Stimulated activated CD4-positive, alpha-beta T cell treated with anti-CD3 and anti-CD28 coated beads, Interleukin-2, amount 100 ng/mL, for 24 hours (primary cell): ENCODE results near the gene PABPC1L.
A peak's percentile ranks its signal among the peaks of the same experiment; 100 is the strongest.

ENCODE experiments used
- DNase-seq, 2 donors: peaks; one replicate each; pipeline ENCODE4 v3.0.0-alpha.2; 2020

PABPC1L gene

DNA sequence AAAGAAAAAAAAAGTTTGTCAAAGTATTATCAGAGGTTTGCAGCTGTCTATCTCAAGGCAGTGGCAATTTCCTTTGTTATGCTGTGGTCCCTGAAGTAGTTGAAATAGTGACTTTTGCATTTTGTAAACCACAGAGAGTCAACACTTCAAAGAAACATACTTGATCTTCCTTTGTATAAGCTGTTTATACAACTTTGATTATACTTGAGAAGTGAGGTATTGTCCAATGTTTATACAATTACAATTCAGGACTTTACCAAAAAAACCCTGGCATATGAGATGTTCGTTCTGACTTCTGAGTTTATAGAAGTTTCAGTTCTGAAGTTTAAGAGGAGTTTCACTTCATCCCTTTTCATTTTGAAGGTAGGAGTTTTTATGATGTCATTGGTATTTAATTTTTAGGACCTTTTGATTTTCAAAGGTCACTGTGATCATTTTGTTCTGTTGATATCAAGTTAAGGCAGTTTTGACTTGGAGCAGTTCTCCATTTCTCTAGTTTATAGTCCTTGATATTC lies 60.4 kb downstream of the PABPC1L start:
- DNase-seq, result no peak

DNA sequence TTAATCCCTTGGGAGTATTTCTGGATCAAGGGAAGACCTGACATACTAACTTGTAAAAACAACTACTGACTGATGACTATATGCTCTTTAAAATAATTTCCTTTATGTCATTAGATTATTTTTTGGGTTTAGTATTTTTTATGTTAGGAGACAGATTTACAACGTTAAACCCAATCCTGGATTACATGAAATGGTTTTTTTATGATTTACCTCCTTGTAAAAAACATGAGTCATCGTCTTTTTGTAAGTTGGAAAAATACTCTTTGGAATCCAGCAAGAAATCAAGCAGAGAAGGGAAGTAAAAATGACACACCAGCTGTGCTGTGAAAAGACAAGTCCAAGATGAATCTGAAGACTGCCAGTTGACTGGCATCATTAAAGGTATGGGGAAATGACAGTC lies 63.2 kb downstream of the PABPC1L start:
- no peak for DNase-seq

GRCh38 chr20:44976698-44977097 lies 66.8 kb downstream of the PABPC1L start:
- DNase-seq, result no peak

GRCh38 chr20:44979090-44979621 lies 69.3 kb downstream of the PABPC1L start:
- DNase-seq, result peak; percentile 24 to 63

- DNase-seq, result no peak
Observed at GRCh38 chr20:44981736-44982406, 72.0 kb downstream of the PABPC1L start.

GRCh38 chr20:44983093-44983674 lies 73.3 kb downstream of the PABPC1L start:
- DNase-seq, result no peak

DNA sequence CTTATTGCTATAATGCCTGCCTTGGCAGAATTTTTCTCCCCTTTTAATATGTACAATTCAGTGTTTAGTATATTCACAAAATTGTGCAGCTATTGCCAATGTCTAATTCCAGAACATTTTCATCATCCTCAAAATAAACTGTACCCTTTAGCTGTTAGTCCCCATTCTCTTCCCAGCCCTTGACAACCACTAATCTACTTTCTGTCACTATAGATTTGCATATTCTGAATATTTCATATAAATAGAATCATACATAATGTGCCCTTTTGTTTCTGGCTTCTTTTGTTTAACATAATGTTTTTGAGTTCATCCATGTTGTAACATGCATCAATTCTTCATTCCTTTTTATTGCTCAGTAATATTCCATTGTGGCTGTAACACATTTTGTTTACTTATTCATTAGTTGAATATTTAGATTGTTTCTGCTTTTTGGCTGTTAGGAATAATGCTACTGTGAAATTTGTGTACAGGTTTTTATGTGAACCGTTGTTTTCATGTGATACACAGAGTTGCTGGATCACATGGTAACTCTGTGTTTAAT lies 78.8 kb downstream of the PABPC1L start:
- DNase-seq, result no peak
